Parathyroid adenoma (tissue), 2 donors: Measurements from ENCODE around the gene JUP.

Experiments used
- H2AFZ ChIP-seq: fragments of 300-600 bp; sonication (generic); one replicate; pipeline ENCODE4 v1.7.0; 2017; ENCODE audit warnings: antibody characterized with exemption, mild to moderate bottlenecking
- H3K27ac ChIP-seq: fragments of 300-600 bp; sonication (generic); one replicate; pipeline ENCODE4 v1.7.0; 2017
- H3K27me3 ChIP-seq: fragments of 300-600 bp; sonication (generic); one replicate; pipeline ENCODE4 v1.7.0; 2017; ENCODE audit warnings: low read length; ENCODE audit not compliant: control insufficient read depth, insufficient read depth
- H3K36me3 ChIP-seq: fragments of 300-600 bp; sonication (generic); one replicate; pipeline ENCODE4 v1.7.0; 2017; ENCODE audit warnings: low read length; ENCODE audit not compliant: control insufficient read depth, insufficient read depth
- H3K4me1 ChIP-seq: fragments of 300-600 bp; sonication (generic); one replicate; pipeline ENCODE4 v1.7.0; 2017; ENCODE audit warnings: control low read depth
- H3K4me2 ChIP-seq: fragments of 300-600 bp; sonication (generic); one replicate; pipeline ENCODE4 v1.7.0; 2017; ENCODE audit warnings: low read length
- H3K4me3 ChIP-seq: fragments of 300-600 bp; sonication (generic); one replicate; pipeline ENCODE4 v1.7.0; 2017; ENCODE audit warnings: low read depth, low read length
- H3K79me2 ChIP-seq: fragments of 300-600 bp; sonication (generic); one replicate; pipeline ENCODE4 v1.7.0; 2017; ENCODE audit warnings: control low read depth
- H3K9ac ChIP-seq: fragments of 300-600 bp; sonication (generic); one replicate; pipeline ENCODE4 v1.7.0; 2017; ENCODE audit warnings: mild to moderate bottlenecking
- H3K9me3 ChIP-seq: fragments of 300-600 bp; sonication (generic); one replicate; pipeline ENCODE4 v1.7.0; 2017; ENCODE audit warnings: low read length; ENCODE audit not compliant: control insufficient read depth
- TF ChIP-seq, protein P1 (sequence below): fragments of 300-600 bp; sonication (generic); IDR thresholded peaks from one replicate; pipeline ENCODE4 v1.7.0; 2017; ENCODE audit warnings: antibody characterized with exemption, mild to moderate bottlenecking
- donor health status: primary hyperparathyroidism.

The JUP gene

DNA sequence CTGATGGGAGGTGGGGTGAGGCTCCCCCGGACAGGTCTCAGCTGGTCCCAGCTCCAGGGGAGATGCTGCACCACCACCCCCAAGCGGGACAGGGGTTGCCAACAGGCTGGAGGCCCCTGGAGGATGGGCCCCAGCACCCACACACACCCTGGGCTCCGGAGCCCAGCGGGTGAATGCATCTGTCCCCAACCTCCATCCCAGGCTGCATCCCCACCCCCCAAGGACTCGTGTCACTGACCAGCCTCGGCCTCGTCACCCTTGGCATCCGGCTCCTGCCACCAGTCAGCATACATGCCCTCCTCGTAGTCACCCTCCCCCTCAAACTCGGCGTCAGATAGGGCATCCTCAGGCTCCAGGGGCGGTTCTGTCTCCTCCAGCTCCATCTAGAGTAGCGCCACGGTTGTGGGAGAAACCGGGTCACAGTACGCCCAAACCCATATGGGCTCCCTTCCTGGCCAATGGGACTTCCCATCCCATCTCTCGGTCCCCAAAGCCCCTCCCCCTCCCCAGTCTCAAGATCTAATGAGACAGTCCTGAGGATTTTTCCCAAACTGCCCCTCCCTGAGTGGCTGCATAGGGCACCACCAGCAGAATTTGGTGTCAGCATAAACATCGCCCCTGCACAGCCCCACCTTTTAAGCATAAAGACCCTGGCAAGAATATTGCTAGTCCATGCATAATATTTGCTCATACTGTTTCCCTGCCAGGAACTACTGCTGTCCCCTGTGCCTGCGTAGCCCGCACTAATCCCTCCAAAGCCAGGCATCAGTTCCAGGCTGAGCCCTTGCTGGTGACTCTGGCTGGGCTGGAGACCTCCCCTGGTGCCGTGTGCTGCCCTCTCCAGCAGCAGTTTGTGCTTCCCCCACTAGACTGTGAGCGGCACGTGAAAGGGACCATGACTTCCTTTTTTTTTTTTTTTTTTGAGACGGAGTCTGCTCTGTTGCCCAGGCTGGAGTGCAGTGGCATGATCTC, 16.8 kb upstream of the JUP start:
- H3K27me3 ChIP-seq, result no peaks in the 10 kb centered on the region
- peaks cover 9% of the 10 kb centered on the region for H3K4me1 ChIP-seq
- no peak overlapping the region for H3K9ac ChIP-seq
- no peak overlapping the region for H2AFZ ChIP-seq
- H3K27ac ChIP-seq, result no peak overlapping the region
- H3K79me2 ChIP-seq, result no peaks in the 10 kb centered on the region
- H3K4me3 ChIP-seq, result no peak overlapping the region
- H3K4me2 ChIP-seq, result no peak overlapping the region
- TF ChIP-seq, protein P1, sequence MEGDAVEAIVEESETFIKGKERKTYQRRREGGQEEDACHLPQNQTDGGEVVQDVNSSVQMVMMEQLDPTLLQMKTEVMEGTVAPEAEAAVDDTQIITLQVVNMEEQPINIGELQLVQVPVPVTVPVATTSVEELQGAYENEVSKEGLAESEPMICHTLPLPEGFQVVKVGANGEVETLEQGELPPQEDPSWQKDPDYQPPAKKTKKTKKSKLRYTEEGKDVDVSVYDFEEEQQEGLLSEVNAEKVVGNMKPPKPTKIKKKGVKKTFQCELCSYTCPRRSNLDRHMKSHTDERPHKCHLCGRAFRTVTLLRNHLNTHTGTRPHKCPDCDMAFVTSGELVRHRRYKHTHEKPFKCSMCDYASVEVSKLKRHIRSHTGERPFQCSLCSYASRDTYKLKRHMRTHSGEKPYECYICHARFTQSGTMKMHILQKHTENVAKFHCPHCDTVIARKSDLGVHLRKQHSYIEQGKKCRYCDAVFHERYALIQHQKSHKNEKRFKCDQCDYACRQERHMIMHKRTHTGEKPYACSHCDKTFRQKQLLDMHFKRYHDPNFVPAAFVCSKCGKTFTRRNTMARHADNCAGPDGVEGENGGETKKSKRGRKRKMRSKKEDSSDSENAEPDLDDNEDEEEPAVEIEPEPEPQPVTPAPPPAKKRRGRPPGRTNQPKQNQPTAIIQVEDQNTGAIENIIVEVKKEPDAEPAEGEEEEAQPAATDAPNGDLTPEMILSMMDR, result no peak
- H3K9me3 ChIP-seq, result no peaks in the 10 kb centered on the region
- no peaks in the 10 kb centered on the region for H3K36me3 ChIP-seq

DNA sequence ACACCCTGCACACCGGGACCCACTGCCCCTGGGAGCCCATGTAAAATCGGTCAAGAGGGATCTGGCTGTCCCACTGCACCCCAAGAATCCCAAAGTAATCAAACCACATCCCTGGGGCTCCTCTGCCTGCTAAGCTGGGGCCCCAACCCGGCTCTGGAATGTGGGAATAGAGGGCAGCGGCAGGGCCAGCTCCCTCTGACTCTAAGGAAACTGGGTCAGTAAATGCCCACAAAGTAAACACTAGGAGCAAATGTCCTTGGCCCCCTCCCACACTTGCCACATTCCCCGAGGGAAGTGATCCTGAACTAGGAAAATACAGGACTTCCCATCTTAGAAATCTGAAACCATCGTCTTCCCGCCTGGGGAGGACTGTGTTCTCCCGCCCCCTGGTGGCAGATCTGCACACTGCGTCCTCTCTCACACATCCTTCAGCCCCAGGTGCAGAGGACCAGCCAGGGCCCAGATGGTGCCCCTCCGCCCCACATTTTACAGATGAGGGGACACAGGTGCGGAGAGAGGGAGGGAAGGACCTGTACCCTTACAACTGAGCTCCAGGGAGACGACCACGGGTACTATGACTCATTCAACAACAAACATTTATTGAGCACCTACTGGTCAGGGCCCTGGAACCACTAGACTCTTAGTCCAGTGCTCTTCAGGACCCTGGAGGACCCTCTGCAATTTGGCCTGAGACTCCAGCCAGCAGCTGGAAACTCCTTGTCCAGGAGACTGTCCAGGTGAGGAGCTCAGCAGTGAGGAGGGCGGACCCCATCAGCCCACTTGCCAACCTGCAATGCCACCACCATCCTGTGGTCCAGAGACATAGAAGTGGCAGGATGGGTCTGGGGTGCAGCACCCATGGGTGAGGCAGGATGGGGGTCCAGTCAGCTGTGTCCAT, 15.1 kb upstream of the JUP start:
- H3K27me3 ChIP-seq, result no peaks in the 10 kb centered on the region
- no peaks in the 10 kb centered on the region for H3K79me2 ChIP-seq
- peak overlapping the region; percentile 34 for H3K4me3 ChIP-seq
- peak overlapping the region; percentile 36 for H3K27ac ChIP-seq
- peaks cover 9% of the 10 kb centered on the region for H3K4me1 ChIP-seq
- H3K9ac ChIP-seq, result no peak overlapping the region
- H3K9me3 ChIP-seq, result no peaks in the 10 kb centered on the region
- H3K4me2 ChIP-seq, result peak overlapping the region; percentile 74
- peak overlapping the region; percentile 69 for H2AFZ ChIP-seq
- H3K36me3 ChIP-seq, result no peaks in the 10 kb centered on the region
- TF ChIP-seq, protein P1, result peak; percentile 98

DNA sequence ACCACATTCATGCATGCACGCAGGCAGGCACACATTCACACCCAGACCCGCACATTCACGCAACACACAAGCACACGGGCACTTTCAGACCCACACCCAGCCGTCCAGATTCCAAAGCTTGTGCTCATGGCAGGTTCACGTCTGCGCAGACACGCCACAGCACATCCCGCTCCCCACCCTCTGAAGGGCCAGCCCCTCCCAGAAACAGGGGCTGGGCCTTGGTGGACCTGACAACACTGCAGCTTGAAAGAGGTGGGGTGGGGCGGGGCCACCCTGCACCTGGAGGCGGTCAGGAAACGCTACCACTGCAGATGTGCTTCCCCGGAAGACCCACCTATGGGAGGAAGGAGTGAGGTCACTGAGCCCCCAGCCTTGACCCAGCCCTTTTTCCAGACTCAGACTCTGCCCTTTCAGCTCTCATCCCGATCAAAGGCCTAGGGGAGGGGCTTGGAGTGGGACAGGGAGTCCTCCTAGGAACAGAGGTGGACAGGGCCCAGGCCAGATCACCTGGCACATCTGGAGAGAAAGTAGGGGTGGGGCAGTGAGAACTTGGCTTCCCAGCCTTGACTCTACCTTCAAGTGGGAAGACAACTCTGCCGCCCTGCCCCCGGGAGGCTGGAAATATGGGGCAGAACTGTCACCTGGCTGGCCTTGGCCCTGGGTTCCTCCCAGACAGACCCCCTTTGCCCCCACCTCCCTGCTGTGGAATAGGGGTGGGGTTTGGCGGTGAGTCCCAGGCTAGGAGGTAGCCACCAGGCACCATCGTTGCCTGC, 14.3 kb upstream of the JUP start:
- no peaks in the 10 kb centered on the region for H3K27me3 ChIP-seq
- H3K4me3 ChIP-seq, result peak overlapping the region; percentile 34
- H2AFZ ChIP-seq, result peak overlapping the region; percentile 69
- TF ChIP-seq, protein P1, result no peak
- H3K79me2 ChIP-seq, result no peaks in the 10 kb centered on the region
- peak overlapping the region; percentile 74 for H3K4me2 ChIP-seq
- no peaks in the 10 kb centered on the region for H3K9me3 ChIP-seq
- no peak overlapping the region for H3K9ac ChIP-seq
- peaks cover 9% of the 10 kb centered on the region for H3K4me1 ChIP-seq
- no peaks in the 10 kb centered on the region for H3K36me3 ChIP-seq
- peak overlapping the region; percentile 36 for H3K27ac ChIP-seq

DNA sequence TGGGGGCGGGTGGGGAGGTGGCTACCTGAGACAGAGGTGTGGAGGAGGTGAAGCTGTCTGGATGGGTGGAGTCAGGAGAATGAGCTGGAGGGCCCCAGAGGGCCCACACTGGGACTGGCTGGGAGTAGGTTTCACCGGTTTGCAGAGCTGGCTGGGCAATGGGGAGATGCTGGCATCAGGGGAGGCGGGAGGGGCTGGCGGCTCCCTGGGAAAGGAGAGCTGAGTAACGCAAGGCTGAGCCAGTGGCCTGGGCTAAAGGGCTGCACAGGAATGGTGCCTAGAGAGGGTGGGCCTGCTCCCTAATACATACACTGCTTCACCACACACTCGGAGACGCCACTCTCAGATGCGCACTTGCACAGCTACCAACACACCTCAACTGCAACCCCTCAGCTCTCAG, 12.9 kb upstream of the JUP start:
- H3K9ac ChIP-seq, result no peak overlapping the region
- H3K27ac ChIP-seq, result no peak overlapping the region
- no peaks in the 10 kb centered on the region for H3K36me3 ChIP-seq
- peaks cover 9% of the 10 kb centered on the region for H3K4me1 ChIP-seq
- no peak overlapping the region for H2AFZ ChIP-seq
- no peaks in the 10 kb centered on the region for H3K79me2 ChIP-seq
- no peaks in the 10 kb centered on the region for H3K9me3 ChIP-seq
- no peak overlapping the region for H3K4me2 ChIP-seq
- H3K27me3 ChIP-seq, result no peaks in the 10 kb centered on the region
- H3K4me3 ChIP-seq, result no peak overlapping the region
- TF ChIP-seq, protein P1, result no peak
